HG03097 (cell line): Measurements from ENCODE around the gene PPL.
"Not testable (repeated sequence)": the region's sequence is repeated elsewhere in the genome, so short reads cannot be mapped to it uniquely, and the experiment has no call there.

Experiments used
- ATAC-seq: cut with Tn5 transposase; IDR thresholded peaks from one replicate; pipeline ENCODE4 v1.9.1; 2021; ENCODE audit not compliant: unreplicated experiment, low FRiP score

Gene PPL, protein sequence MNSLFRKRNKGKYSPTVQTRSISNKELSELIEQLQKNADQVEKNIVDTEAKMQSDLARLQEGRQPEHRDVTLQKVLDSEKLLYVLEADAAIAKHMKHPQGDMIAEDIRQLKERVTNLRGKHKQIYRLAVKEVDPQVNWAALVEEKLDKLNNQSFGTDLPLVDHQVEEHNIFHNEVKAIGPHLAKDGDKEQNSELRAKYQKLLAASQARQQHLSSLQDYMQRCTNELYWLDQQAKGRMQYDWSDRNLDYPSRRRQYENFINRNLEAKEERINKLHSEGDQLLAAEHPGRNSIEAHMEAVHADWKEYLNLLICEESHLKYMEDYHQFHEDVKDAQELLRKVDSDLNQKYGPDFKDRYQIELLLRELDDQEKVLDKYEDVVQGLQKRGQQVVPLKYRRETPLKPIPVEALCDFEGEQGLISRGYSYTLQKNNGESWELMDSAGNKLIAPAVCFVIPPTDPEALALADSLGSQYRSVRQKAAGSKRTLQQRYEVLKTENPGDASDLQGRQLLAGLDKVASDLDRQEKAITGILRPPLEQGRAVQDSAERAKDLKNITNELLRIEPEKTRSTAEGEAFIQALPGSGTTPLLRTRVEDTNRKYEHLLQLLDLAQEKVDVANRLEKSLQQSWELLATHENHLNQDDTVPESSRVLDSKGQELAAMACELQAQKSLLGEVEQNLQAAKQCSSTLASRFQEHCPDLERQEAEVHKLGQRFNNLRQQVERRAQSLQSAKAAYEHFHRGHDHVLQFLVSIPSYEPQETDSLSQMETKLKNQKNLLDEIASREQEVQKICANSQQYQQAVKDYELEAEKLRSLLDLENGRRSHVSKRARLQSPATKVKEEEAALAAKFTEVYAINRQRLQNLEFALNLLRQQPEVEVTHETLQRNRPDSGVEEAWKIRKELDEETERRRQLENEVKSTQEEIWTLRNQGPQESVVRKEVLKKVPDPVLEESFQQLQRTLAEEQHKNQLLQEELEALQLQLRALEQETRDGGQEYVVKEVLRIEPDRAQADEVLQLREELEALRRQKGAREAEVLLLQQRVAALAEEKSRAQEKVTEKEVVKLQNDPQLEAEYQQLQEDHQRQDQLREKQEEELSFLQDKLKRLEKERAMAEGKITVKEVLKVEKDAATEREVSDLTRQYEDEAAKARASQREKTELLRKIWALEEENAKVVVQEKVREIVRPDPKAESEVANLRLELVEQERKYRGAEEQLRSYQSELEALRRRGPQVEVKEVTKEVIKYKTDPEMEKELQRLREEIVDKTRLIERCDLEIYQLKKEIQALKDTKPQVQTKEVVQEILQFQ (N-terminal part only)

GRCh38 chr16:4936991-4937781 is at the start of gene PPL:
Gene PPL, minus strand, starts transcription at chr16:4937148. Its CDS starts 103 bp downstream, at chr16:4937045.
- no peak for ATAC-seq

GRCh38 chr16:4984174-4984990 is 47.4 kb upstream of the PPL start:
- no peak for ATAC-seq

- ATAC-seq, result no peak
These were observed 45.3 kb upstream of the PPL start for GRCh38 chr16:4982056-4982867.

GRCh38 chr16:4981473-4981872 is 44.5 kb upstream of the PPL start:
- ATAC-seq, result no peak

DNA sequence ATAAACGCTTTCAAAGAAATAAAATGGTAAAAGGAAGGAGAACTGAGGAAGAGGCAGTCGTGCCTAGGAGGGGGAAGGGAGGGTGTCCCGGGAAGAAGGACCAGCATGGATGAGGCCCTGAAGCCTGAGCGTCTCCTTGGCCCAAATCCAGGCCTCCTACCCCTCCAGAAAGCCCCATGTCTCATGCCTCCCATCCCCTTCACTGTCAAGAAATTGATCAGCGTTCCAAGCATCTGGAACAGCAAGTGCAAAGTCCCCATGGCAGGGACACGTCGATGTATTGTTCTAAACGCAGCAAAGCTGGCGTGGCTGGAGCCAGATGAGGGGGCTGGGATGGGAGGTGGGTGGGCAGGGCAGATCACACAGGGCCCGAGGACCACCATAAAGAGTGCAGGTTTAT is 43.7 kb upstream of the PPL start:
- no peak for ATAC-seq

- ATAC-seq, result no peak
These were observed 43.0 kb upstream of the PPL start for GRCh38 chr16:4979736-4980660.

GRCh38 chr16:4979164-4979563 is 42.2 kb upstream of the PPL start:
- no peak for ATAC-seq

GRCh38 chr16:4976611-4977145 is 39.7 kb upstream of the PPL start:
- ATAC-seq, result no peak

DNA sequence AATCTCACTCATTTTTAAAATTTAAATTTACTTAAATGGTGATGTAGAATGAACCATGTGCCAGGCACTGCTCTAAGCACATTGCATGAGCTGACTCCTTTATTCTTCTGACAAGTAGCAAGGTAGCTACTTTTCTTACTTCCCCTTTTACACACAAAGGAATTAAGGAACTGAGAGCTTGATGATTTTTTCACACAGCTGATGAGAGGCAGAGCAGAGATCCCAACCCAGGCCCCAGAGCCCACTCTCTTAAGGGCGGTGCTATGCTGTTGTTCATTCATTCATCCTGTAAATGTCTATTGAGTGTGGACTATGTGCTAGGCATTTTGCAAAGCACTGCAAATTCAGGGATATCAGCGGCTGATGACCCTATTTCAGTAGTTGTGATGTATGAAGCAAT is 39.1 kb upstream of the PPL start:
- ATAC-seq, result peak; percentile 73

- ATAC-seq, result no peak
These were observed 36.1 kb upstream of the PPL start for GRCh38 chr16:4972938-4973587.

- no peak for ATAC-seq
These were observed 33.1 kb upstream of the PPL start for GRCh38 chr16:4970010-4970409.

DNA sequence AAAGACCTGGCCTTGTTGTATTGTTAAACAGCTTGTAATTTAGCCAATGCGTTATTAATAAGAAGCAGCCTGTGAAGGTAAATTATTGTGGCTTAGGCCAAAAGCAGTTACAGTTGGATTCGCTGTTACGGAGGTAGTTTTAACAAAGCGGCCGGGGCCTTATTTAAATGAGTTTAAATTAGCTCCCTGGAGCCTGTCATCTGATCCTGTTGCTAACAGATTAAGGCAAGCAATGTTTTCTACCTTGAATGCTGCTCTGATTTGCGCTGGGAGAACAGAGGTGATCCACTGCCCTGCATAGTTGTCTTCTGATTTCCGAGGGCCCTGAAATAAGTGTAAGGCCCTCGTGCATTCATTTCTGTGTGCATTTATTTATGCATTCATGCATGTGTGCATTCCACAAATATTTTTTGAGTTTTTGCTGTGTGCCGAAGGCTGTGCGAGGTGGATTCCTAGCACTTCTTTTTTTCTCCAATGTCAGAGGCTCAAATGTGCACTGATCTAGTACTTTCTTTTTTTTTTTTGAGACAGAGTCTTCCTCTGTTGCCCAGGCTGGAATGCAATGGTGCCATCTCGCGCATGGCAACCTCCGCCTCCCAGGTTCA is 32.0 kb upstream of the PPL start:
- no peak for ATAC-seq

DNA sequence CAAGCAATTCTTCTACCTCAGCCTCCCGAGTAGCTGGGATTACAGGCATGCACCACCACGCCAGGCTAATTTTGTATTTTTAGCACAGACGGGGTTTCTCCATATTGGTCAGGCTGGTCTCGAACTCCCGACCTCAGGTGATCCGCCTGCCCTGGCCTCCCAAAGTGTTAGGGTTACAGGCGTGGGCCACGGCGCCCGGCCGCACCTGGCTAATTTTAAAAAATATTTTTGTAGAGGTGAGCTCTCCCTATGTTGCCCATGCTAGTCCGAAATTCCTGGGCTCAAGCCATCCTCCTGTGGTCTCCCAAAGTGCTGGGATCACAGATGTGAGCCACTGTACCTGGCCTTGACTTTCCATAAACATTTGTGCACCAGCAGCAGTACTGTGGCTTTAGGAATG is 31.3 kb upstream of the PPL start:
- not testable (repeated sequence) for ATAC-seq

DNA sequence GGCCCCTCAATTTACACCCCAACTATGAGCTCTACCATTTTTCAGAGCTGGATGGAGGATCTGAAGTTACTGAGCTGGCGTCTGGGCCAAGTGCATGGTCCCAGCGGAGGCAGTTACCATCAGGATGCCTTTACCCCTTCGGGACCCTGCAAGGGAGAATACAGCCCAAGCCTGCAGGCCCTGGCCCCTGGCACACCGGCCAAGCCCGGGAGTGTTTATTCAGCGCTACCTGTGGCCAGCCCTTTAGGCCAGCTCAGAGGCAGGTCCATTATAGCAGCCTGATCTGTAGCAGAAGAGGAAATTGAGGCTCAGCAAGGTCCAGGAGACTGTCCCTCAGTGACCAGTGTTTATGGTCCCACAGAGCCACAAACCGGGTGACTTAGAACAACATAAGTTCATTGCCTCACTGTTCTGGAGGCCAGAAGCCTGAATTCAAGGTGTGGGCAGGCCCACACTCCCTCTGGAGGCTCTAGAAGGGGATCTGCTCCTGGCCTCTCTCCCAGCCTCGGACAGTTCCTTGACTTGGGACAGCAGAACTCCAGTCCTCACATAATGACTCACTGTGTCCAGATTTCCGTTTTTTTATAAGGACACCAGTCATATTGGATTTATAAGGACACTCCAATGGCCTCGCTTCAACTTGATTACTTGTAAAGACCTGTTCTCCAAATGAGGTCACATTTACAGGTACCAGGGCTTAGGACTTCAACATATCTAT is 29.9 kb upstream of the PPL start:
- ATAC-seq, result no peak

DNA sequence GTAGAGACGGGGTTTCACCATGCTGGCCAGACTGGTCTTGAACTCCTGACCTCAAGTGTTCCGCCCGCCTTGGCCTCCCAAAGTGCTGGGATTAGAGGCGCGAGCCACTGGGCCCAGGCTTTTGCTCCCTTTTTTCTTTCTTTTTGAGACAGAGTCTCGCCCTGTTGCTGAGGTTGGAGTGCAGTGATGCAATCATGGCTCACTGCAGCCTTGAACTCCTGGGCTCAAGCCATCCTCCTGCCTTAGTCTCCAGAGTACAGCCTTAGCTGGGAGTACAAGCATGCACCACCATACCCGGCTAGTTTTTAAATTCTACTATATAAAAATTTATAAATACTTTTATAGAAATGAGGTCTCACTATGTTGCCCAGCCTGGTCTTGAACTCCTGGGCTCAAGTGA is 26.6 kb upstream of the PPL start:
- ATAC-seq, result not testable (repeated sequence)

GRCh38 chr16:4962716-4963115 is 25.8 kb upstream of the PPL start:
- ATAC-seq, result no peak
